ENCODE measurements around the gene HSPG2.
A peak's percentile ranks its signal among the peaks of the same experiment; 100 is the strongest.

The HSPG2 gene

DNA sequence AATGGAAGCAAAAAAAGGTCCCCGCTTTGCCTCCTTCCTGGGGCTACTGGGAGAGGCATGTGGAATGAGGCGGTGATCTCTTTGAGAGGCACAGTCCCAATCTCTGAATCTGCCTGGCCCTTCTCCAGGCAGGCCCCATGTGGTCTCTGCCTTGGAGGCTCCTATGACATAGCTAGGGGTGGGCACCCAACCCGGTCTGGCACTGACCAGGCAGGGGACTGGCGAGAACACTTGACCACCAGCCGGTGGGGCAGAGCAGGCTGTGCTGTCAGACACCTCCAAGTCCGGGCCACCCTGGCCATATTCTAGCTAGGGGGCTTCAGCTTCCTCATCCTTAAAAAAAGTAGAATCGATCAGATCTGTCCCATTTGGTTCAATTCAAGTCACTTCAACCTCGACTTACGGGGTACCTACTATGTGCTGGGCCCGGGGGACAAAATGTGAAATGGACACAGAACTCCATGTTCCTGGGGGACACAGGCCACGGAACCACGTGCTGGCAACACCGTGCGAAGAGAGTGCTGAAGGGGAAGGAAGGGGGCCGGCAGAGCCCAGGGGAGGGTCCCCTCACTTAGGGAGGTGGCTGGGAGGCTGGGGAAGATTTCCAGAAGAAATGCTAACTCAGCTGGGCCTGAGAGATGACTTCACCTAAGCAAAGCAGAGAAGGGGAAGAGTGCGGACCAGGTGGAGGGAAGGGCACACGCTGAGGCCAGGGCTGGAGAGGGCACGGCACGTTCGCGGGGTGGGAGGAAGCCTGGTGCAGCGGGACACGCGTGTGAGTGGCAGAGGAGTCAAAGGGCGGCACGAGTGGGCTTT is 33.3 kb downstream of the HSPG2 start:
- WGBS (ENCODE audit: insufficient coverage): 57% methylated on average over 25 of the region's 26 CpGs
- Histone ChIP-seq H3K4me1 (ENCODE audit: control extremely low read depth in 1 of 4, control insufficient read depth in 4 of 4, insufficient read depth in 4 of 4, low read length in 3 of 4) (peaks cover 0 to 92% (median 66%) of the 10 kb centered on the region in 4 experiments), H3K4me3 (ENCODE audit: control insufficient read depth in 1 of 7, extremely low read depth in 1 of 7, insufficient read depth in 4 of 7, low read depth in 2 of 7, low read length in 6 of 7) (peak overlapping the region in 2 of 7 experiments; percentile 25 to 28), H3K9me3 (ENCODE audit: control extremely low read depth in 1 of 5, control insufficient read depth in 4 of 5, insufficient read depth in 2 of 5, low read depth in 1 of 5, low read length in 4 of 5) (no peaks in the 10 kb centered on the region), H3K27me3 (replicated peaks in 2 of 5; ENCODE audit: control insufficient read depth in 4 of 5, insufficient read depth in 5 of 5, low read length in 4 of 5) (no peaks in the 10 kb centered on the region), H3K27ac (ENCODE audit: insufficient read depth in 1 of 2, low read depth in 1 of 2, low read length in 2 of 2, poor library complexity in 1 of 2, severe bottlenecking in 2 of 2) (peak overlapping the region; percentile 95 to 97), H3K36me3 (ENCODE audit: control insufficient read depth in 4 of 4, insufficient read depth in 4 of 4, low read length in 3 of 4) (no peaks in the 10 kb centered on the region)
- POLR2A ChIA-PET: interaction anchor here (0.5 to 0.7 kb wide), 2 partner anchors 15 to 28 kb away, joined by 3 to 8 read pairs; no protein-coding TSS in a partner anchor
- CTCF ChIA-PET: interaction anchor here (0.8 to 2.2 kb wide), 6 partner anchors 14 to 32 kb away, joined by 3 to 8 read pairs (median 3); no protein-coding TSS in a partner anchor
- DNase-seq: peak in 2 of 3 donors; percentile 51 to 64

DNA sequence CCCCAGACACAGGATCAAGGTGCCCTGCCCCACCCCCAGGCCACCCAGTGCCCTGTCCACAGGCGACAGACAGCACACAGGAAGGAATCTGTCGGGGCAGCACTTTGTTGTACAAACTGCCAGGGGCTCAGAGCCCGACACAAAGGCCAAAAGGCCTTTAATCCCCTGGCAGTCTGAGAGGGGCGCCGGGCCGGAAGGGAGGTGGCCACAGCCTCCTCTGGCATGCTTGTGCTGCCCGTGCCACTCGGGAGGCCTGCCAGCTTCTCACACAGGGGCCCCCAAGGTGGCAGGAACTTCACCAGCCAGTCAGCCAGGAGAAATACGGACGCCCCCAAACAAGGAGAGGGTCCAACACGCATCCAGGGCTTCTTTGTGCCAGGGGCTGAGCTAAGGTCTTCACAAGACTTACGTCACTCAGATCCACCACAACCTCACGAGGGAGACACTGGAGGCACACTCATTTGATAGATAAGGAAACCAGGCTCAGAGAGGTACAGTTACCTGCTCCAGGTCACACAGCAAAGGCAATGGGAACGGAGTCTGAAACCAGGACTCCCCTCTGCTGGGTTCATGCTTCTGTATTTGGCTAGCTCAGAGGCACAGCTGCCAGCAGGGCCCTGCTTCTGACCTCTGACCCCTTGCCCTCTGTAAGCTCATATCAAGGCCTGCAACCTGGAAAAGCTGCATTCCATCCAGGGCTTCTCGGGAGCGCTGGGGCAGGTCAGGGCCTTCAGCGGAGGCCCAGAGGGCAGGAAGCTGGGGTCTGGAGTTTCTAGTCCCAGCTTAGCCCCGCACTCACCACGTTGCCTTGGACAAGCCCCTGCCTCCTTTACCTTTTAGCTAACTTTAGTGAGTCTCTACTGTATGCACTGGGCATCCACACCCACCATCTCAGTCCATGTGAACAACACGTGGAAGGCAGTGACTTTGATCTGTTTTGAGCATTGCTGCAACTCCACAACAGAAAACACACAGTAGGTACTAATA is 34.8 kb downstream of the HSPG2 start:
- Histone ChIP-seq H3K36me3 (ENCODE audit: control insufficient read depth in 4 of 4, insufficient read depth in 4 of 4, low read length in 3 of 4) (peaks cover 0 to 3% (median 0%) of the 10 kb centered on the region in 4 experiments), H3K4me1 (ENCODE audit: control extremely low read depth in 1 of 4, control insufficient read depth in 4 of 4, insufficient read depth in 4 of 4, low read length in 3 of 4) (peaks cover 0 to 83% (median 65%) of the 10 kb centered on the region in 4 experiments), H3K27ac (ENCODE audit: insufficient read depth in 1 of 2, low read depth in 1 of 2, low read length in 2 of 2, poor library complexity in 1 of 2, severe bottlenecking in 2 of 2) (peak overlapping the region; percentile 75 to 79), H3K4me3 (ENCODE audit: control insufficient read depth in 1 of 7, extremely low read depth in 1 of 7, insufficient read depth in 4 of 7, low read depth in 2 of 7, low read length in 6 of 7) (peak overlapping the region in 2 of 7 experiments; percentile 19 to 33), H3K9me3 (ENCODE audit: control extremely low read depth in 1 of 5, control insufficient read depth in 4 of 5, insufficient read depth in 2 of 5, low read depth in 1 of 5, low read length in 4 of 5) (no peaks in the 10 kb centered on the region), H3K27me3 (replicated peaks in 2 of 5; ENCODE audit: control insufficient read depth in 4 of 5, insufficient read depth in 5 of 5, low read length in 4 of 5) (no peaks in the 10 kb centered on the region)
- 33% methylated on average over 20 of the region's 20 CpGs for WGBS (ENCODE audit: insufficient coverage)
- ChIA-PET POLR2A (interaction anchor here (0.9 to 1.9 kb wide), 4 partner anchors 11 to 56 kb away, joined by 3 to 7 read pairs (median 5); no protein-coding TSS in a partner anchor), CTCF (interaction anchor here (0.7 to 2.2 kb wide), 12 partner anchors 8 to 121 kb away, joined by 3 to 8 read pairs (median 3); no protein-coding TSS in a partner anchor)
- peak; percentile 50 to 88 (median 77) for DNase-seq

DNA sequence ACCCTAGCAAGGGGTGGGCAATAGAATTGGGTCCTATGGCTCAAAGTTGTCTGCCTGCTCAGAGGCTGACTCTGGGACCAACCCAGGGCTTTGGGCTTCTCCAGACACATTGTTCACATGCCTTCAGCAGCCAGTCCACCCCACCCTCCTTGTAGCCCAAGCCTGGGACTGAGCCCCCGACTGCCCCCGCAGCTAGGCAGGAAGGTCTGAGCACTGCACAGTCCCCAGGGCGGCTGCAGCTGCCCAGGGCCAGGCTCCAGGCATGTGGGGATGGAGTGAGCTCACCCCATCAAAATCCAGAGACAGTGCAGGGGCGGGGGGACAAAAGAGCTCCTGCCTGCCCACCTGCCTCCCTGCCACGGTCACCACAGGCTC is 35.6 kb downstream of the HSPG2 start:
- WGBS (ENCODE audit: insufficient coverage): 87% methylated on average over 5 of the region's 5 CpGs
- H3K27me3 ChIP-seq (replicated peaks in 2 of 5; ENCODE audit: control insufficient read depth in 4 of 5, insufficient read depth in 5 of 5, low read length in 4 of 5): no peaks in the 10 kb centered on the region
- POLR2A ChIA-PET: interaction anchor here (0.9 to 1.9 kb wide), 4 partner anchors 10 to 35 kb away, joined by 4 to 7 read pairs (median 5); no protein-coding TSS in a partner anchor
- H3K27ac ChIP-seq (ENCODE audit: insufficient read depth in 1 of 2, low read depth in 1 of 2, low read length in 2 of 2, poor library complexity in 1 of 2, severe bottlenecking in 2 of 2): peak overlapping the region; percentile 75 to 79
- peaks cover 0 to 3% (median 0%) of the 10 kb centered on the region in 4 experiments for H3K36me3 ChIP-seq (ENCODE audit: control insufficient read depth in 4 of 4, insufficient read depth in 4 of 4, low read length in 3 of 4)
- H3K9me3 ChIP-seq (ENCODE audit: control extremely low read depth in 1 of 5, control insufficient read depth in 4 of 5, insufficient read depth in 2 of 5, low read depth in 1 of 5, low read length in 4 of 5): no peaks in the 10 kb centered on the region
- DNase-seq: no peak
- peak overlapping the region in 1 of 7 experiments; percentile 3 for H3K4me3 ChIP-seq (ENCODE audit: control insufficient read depth in 1 of 7, extremely low read depth in 1 of 7, insufficient read depth in 4 of 7, low read depth in 2 of 7, low read length in 6 of 7)
- CTCF ChIA-PET: interaction anchor here (0.9 to 2.6 kb wide), 10 partner anchors 8 to 61 kb away, joined by 3 to 15 read pairs (median 4); no protein-coding TSS in a partner anchor
- peaks cover 0 to 77% (median 61%) of the 10 kb centered on the region in 4 experiments for H3K4me1 ChIP-seq (ENCODE audit: control extremely low read depth in 1 of 4, control insufficient read depth in 4 of 4, insufficient read depth in 4 of 4, low read length in 3 of 4)

DNA sequence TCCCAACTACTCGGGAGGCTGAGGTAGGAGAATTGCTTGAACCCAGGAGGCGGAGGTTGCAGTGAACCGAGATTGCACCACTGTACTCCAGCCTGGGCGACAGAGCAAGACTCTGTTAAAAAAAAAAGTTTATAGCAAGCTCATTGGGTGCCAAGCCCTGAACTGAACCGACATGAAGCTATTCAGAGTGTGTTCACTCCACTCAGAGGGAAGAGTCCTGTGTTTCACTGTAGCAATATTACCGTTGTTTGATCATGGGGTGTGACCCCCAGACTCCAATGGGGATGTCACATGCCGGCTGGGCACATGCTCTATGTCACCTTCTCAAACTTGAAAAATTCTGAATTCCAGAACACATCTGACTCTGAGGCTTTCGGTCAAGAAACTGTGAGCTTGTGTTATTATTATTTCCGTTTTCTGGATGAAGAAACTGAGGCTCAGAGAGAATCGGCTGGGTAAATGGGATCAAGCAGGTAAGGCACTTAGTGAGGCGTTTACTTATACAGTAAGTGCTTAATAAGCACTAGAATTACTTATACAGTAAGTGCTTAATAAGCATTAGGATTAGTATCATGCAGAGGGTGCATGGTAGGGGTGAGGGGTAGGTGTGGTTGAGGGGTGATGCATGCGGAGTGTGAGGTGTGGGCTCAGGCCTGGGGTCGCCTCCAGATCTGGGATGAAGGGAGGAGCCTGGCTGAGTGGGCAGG is 36.2 kb downstream of the HSPG2 start:
- peak in 1 of 3 donors; percentile 13 for DNase-seq
- Histone ChIP-seq H3K9me3 (ENCODE audit: control extremely low read depth in 1 of 5, control insufficient read depth in 4 of 5, insufficient read depth in 2 of 5, low read depth in 1 of 5, low read length in 4 of 5) (no peaks in the 10 kb centered on the region), H3K27ac (ENCODE audit: insufficient read depth in 1 of 2, low read depth in 1 of 2, low read length in 2 of 2, poor library complexity in 1 of 2, severe bottlenecking in 2 of 2) (peak overlapping the region; percentile 75 to 79), H3K36me3 (ENCODE audit: control insufficient read depth in 4 of 4, insufficient read depth in 4 of 4, low read length in 3 of 4) (peaks cover 0 to 3% (median 1%) of the 10 kb centered on the region in 4 experiments), H3K27me3 (replicated peaks in 2 of 5; ENCODE audit: control insufficient read depth in 4 of 5, insufficient read depth in 5 of 5, low read length in 4 of 5) (no peaks in the 10 kb centered on the region), H3K4me3 (ENCODE audit: control insufficient read depth in 1 of 7, extremely low read depth in 1 of 7, insufficient read depth in 4 of 7, low read depth in 2 of 7, low read length in 6 of 7) (no peak overlapping the region), H3K4me1 (ENCODE audit: control extremely low read depth in 1 of 4, control insufficient read depth in 4 of 4, insufficient read depth in 4 of 4, low read length in 3 of 4) (peaks cover 0 to 71% (median 55%) of the 10 kb centered on the region in 4 experiments)
- ChIA-PET CTCF (interaction anchor here (1.0 to 2.6 kb wide), 11 partner anchors 9 to 79 kb away, joined by 3 to 15 read pairs (median 3); no protein-coding TSS in a partner anchor), POLR2A (interaction anchor here (0.9 to 1.9 kb wide), 3 partner anchors 10 to 33 kb away, joined by 4 to 7 read pairs (median 5); no protein-coding TSS in a partner anchor)
- 95% methylated on average over 11 of the region's 13 CpGs for WGBS (ENCODE audit: insufficient coverage)

DNA sequence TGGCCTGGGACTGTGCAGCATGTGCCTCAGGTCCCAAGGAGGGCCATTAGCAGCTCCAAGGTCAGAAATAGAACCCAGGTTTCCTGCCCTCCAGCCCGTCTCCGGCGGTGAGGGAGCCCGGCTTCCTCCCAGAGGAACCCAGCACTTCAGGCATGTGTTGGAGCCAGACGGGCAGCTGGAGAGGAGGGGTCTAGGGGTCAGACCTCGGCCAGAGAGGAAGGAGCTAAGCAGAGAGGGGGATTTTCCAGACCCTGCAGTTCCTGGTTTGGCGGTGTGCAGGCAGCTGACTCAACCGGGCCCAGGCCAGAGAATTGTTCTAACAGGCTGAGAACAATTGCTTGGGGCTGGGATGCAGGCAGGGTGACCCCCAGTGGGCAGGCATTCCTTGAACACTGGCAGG is 37.1 kb downstream of the HSPG2 start:
- Histone ChIP-seq H3K9me3 (ENCODE audit: control extremely low read depth in 1 of 5, control insufficient read depth in 4 of 5, insufficient read depth in 2 of 5, low read depth in 1 of 5, low read length in 4 of 5) (no peaks in the 10 kb centered on the region), H3K36me3 (ENCODE audit: control insufficient read depth in 4 of 4, insufficient read depth in 4 of 4, low read length in 3 of 4) (peaks cover 0 to 12% (median 5%) of the 10 kb centered on the region in 4 experiments), H3K4me3 (ENCODE audit: control insufficient read depth in 1 of 7, extremely low read depth in 1 of 7, insufficient read depth in 4 of 7, low read depth in 2 of 7, low read length in 6 of 7) (no peak overlapping the region), H3K27me3 (replicated peaks in 2 of 5; ENCODE audit: control insufficient read depth in 4 of 5, insufficient read depth in 5 of 5, low read length in 4 of 5) (no peaks in the 10 kb centered on the region), H3K27ac (ENCODE audit: insufficient read depth in 1 of 2, low read depth in 1 of 2, low read length in 2 of 2, poor library complexity in 1 of 2, severe bottlenecking in 2 of 2) (peak overlapping the region in 1 of 2 experiments; percentile 39), H3K4me1 (ENCODE audit: control extremely low read depth in 1 of 4, control insufficient read depth in 4 of 4, insufficient read depth in 4 of 4, low read length in 3 of 4) (peaks cover 0 to 63% (median 49%) of the 10 kb centered on the region in 4 experiments)
- peak in 2 of 3 donors; percentile 56 to 61 for DNase-seq
- WGBS (ENCODE audit: insufficient coverage): 11% methylated on average over 8 of the region's 8 CpGs
- ChIA-PET POLR2A (interaction anchor here (1.9 kb wide), 1 partner anchor 9 kb away, joined by 11 read pairs; no protein-coding TSS in a partner anchor), CTCF (interaction anchor here (0.9 to 2.6 kb wide), 11 partner anchors 10 to 78 kb away, joined by 3 to 15 read pairs (median 4); no protein-coding TSS in a partner anchor)
